ENCODE results near the gene CLPTM1L. TPM values are rescaled to one million over a fixed set of nuclear protein-coding genes. Genes with fewer than 3 reads are reported as not detected.

CLPTM1L gene
- total and polyA plus RNA-seq, 2 experiments from 2014 or later, result 129 to 130 TPM

- Histone ChIP-seq H3K9me3 (ENCODE audit: low read depth) (no peaks in the 10 kb centered on the region), H3K36me3 (replicated peaks; ENCODE audit: insufficient read depth, low read depth) (no peaks in the 10 kb centered on the region), H2AFZ (no peak overlapping the region), H4K20me1 (ENCODE audit: insufficient read depth, poor library complexity, severe bottlenecking) (no peaks in the 10 kb centered on the region), H3K27ac (no peak overlapping the region), H3K4me2 (no peak overlapping the region), H3K4me3 (no peak overlapping the region), H3K27me3 (no peaks in the 10 kb centered on the region), H3K9me2 (replicated peaks; ENCODE audit: insufficient read depth) (no peaks in the 10 kb centered on the region), H3K4me1 (ENCODE audit: insufficient read depth) (no peaks in the 10 kb centered on the region), H3K79me2 (no peaks in the 10 kb centered on the region)
- WGBS (ENCODE audit: low lambda C conversion rate, missing lambda C conversion rate), result 96% methylated on average over 30 of the region's 34 CpGs
- no peak for TF ChIP-seq CTCF (IDR thresholded peaks at IDR 0.05; ENCODE audit: poor library complexity)
- DNase-seq (ENCODE audit: low spot score), result no peak
Measured at GRCh38 chr5:1279443-1280151, 65.3 kb downstream of the CLPTM1L start.

DNA sequence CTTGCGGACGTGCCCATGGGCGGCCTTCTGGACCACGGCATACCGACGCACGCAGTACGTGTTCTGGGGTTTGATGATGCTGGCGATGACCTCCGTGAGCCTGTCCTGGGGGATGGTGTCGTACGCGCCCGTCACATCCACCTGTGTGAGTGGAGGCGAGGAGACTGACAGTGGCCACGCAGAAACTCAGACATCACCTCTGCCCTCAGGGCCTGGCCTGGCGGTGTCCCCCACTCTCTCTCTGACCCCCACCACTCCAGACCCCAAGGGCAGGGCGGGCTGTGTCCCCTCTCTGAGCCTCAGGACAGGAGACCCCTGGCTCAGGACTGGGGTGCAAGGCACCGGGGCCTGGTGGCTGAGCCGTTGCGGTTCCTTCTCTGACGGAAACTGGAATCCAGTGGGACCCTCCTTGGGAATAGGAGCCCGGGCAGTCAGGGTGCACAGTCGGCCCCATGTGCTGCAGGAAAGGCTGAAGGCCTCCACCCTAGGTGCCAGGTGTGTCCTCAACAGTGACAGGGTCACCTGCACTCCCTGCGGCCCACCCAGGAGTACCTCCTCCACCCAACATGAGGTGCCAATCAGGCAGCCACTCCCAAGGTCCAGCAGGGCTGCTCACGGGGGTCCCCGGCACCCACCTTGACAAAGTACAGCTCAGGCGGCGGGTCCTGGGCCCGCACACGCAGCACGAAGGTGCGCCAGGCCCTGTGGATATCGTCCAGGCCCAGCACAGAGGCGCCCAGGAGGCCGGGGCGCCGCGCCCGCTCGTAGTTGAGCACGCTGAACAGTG, 66.0 kb downstream of the CLPTM1L start:
- DNase-seq (ENCODE audit: low spot score), result no peak
- H4K20me1 ChIP-seq (ENCODE audit: insufficient read depth, poor library complexity, severe bottlenecking), result no peaks in the 10 kb centered on the region
- no peak overlapping the region for H3K4me2 ChIP-seq
- H3K27me3 ChIP-seq, result no peaks in the 10 kb centered on the region
- no peaks in the 10 kb centered on the region for H3K9me3 ChIP-seq (ENCODE audit: low read depth)
- no peak overlapping the region for H3K4me3 ChIP-seq
- no peaks in the 10 kb centered on the region for H3K4me1 ChIP-seq (ENCODE audit: insufficient read depth)
- H3K36me3 ChIP-seq (replicated peaks; ENCODE audit: insufficient read depth, low read depth), result no peaks in the 10 kb centered on the region
- H3K9me2 ChIP-seq (replicated peaks; ENCODE audit: insufficient read depth), result no peaks in the 10 kb centered on the region
- no peaks in the 10 kb centered on the region for H3K79me2 ChIP-seq
- no peak overlapping the region for H2AFZ ChIP-seq
- TF ChIP-seq EZH2phosphoT487 (IDR thresholded peaks at IDR 0.05; ENCODE audit: low read depth, severe bottlenecking, unreplicated experiment) (no peak), EZH2 (IDR thresholded peaks at IDR 0.05; ENCODE audit: borderline replicate concordance) (no peak), CTCF (IDR thresholded peaks at IDR 0.05; ENCODE audit: poor library complexity) (no peak)
- 95% methylated on average over 41 of the region's 42 CpGs for WGBS (ENCODE audit: low lambda C conversion rate, missing lambda C conversion rate)
- H3K27ac ChIP-seq, result no peak overlapping the region

GRCh38 chr5:1278216-1278615, 66.7 kb downstream of the CLPTM1L start:
- Histone ChIP-seq H4K20me1 (ENCODE audit: insufficient read depth, poor library complexity, severe bottlenecking) (no peaks in the 10 kb centered on the region), H3K4me3 (no peak overlapping the region), H3K9me2 (replicated peaks; ENCODE audit: insufficient read depth) (no peaks in the 10 kb centered on the region), H3K4me1 (ENCODE audit: insufficient read depth) (no peaks in the 10 kb centered on the region), H2AFZ (no peak overlapping the region), H3K4me2 (no peak overlapping the region), H3K27ac (no peak overlapping the region), H3K79me2 (no peaks in the 10 kb centered on the region), H3K9me3 (ENCODE audit: low read depth) (no peaks in the 10 kb centered on the region), H3K27me3 (no peaks in the 10 kb centered on the region), H3K36me3 (replicated peaks; ENCODE audit: insufficient read depth, low read depth) (no peaks in the 10 kb centered on the region)
- no peak for DNase-seq (ENCODE audit: low spot score)
- WGBS (ENCODE audit: low lambda C conversion rate, missing lambda C conversion rate), result 93% methylated on average over 13 of the region's 13 CpGs
- no peak for TF ChIP-seq EZH2 (IDR thresholded peaks at IDR 0.05; ENCODE audit: borderline replicate concordance)
- TF ChIP-seq EZH2phosphoT487 (IDR thresholded peaks at IDR 0.05; ENCODE audit: low read depth, severe bottlenecking, unreplicated experiment), result no peak

DNA sequence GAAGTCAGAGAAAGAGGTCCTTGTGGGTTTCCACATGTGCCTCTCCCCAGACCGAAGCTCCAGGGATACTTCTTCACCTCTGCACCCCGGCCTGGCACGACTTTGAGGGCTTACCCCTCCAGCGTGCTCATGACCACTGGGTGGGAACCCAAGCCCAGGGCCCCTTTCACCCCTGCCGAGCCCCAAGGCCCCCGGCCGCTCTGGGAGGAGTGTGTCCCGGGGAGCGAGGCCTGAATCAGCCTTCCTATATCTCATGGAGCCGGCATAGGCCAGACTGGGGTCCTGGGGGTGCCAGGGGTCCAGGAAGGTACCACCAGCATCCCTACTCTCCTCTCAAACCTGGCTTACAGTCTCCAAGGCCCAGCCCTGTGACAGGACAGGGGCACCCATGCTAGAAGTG, 67.1 kb downstream of the CLPTM1L start:
- Histone ChIP-seq H3K9me2 (replicated peaks; ENCODE audit: insufficient read depth) (no peaks in the 10 kb centered on the region), H3K4me3 (no peak overlapping the region), H3K9me3 (ENCODE audit: low read depth) (no peaks in the 10 kb centered on the region), H3K4me2 (no peak overlapping the region), H3K27me3 (no peaks in the 10 kb centered on the region), H3K4me1 (ENCODE audit: insufficient read depth) (no peaks in the 10 kb centered on the region), H3K27ac (no peak overlapping the region), H3K79me2 (no peaks in the 10 kb centered on the region), H4K20me1 (ENCODE audit: insufficient read depth, poor library complexity, severe bottlenecking) (no peaks in the 10 kb centered on the region), H2AFZ (no peak overlapping the region), H3K36me3 (replicated peaks; ENCODE audit: insufficient read depth, low read depth) (no peaks in the 10 kb centered on the region)
- no peak for DNase-seq (ENCODE audit: low spot score)
- TF ChIP-seq EZH2 (IDR thresholded peaks at IDR 0.05; ENCODE audit: borderline replicate concordance), result no peak
- TF ChIP-seq EZH2phosphoT487 (IDR thresholded peaks at IDR 0.05; ENCODE audit: low read depth, severe bottlenecking, unreplicated experiment), result no peak
- TF ChIP-seq CTCF (IDR thresholded peaks at IDR 0.05; ENCODE audit: poor library complexity), result no peak
- WGBS (ENCODE audit: low lambda C conversion rate, missing lambda C conversion rate), result 89% methylated on average over 10 of the region's 10 CpGs
